Metanephros (tissue), 1 donor: Measurements from ENCODE around the gene PLSCR3. TPM values are rescaled to one million over a fixed set of nuclear protein-coding genes. Genes with fewer than 3 reads are reported as not detected.

ENCODE experiments used
- total RNA-seq: library from RNA; depleted of rRNA; stranded (reverse); fragments of >200 nt; gene quantifications from one replicate; pipeline ENCODE4 v1.2.3, GENCODE V29; 2014

PLSCR3 gene
- 23.1 TPM for total RNA-seq

GRCh38 chr17:7394452-7395191 lies at the start of gene PLSCR3:
TSS of gene PLSCR3 (minus strand) at chr17:7394525. CDS start at chr17:7394110, 415 bp downstream.

DNA sequence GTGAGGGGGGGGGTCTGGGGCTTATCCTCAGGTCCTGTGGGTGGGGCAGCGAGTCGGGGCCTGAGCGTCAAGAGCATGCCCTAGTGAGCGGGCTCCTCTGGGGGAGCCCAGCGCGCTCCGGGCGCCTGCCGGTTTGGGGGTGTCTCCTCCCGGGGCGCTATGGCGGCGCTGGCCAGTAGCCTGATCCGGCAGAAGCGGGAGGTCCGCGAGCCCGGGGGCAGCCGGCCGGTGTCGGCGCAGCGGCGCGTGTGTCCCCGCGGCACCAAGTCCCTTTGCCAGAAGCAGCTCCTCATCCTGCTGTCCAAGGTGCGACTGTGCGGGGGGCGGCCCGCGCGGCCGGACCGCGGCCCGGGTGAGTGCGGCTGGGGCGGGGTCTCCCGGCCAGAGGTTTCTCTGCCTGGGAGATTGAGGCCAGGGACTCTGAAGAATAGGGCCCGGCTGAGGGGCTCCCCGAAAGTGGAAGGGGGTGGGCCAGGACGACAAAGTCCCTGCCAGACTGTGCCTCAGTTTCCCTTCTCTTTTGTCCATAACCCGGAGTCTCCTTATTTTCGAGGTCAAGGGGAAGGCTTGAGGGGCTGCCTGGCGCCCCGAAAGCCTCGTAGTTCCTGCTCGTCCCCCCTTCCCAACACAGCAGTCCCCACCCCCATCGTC lies 45.3 kb upstream of the PLSCR3 start, which contains the start of gene FGF11:
Gene FGF11 (plus strand): TSS at position 51 of the 651 bp plus-strand sequence. CDS start 109 bp downstream, at position 160.

GRCh38 chr17:7428557-7428956 lies 34.2 kb upstream of the PLSCR3 start, which contains the start of gene SPEM3:
TSS of gene SPEM3 (plus strand) at chr17:7428857. CDS start at chr17:7428903, 46 bp downstream.

GRCh38 chr17:7425316-7425715 lies 31.0 kb upstream of the PLSCR3 start, which contains the start of gene SPEM2:
TSS of gene SPEM2 (plus strand) at chr17:7425616. CDS start at chr17:7425689, 73 bp downstream.

DNA sequence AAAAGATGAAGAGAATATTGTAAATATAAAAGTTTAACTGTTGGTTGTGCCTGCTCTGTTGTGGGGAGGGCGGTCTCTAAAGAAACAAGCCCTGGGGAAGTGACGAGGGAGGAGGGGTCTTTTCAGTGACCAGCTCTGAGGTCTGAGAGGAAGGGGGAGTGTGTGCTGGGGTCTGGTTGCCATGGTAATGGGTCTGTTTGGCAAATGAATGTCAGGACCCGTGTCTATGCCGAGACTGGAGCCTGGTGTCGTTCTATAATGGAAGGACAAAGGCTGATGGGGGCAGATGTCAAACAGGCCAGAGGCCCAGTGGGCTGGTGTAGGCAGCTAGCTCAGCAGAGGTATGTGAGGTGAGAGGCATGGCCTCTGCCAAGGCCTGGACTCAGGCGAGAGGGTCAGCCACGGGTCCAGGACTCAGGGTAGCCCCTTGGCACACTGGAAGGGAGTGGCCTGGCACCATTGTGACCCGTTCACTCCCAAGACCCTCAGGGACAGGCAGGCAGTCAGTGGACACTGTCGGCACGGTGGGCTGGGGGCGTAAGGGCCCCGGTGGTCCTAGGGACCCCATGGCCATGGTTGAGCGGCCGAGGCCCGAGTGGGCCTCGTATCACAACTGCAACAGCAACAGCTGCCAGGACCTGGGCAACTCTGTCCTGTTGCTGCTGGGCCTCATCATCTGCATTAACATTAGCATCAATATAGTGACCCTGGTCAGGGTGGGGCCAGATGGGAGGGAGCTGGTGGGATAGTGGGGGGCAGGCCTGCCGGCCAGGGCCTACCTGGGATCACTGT lies 25.7 kb upstream of the PLSCR3 start, which contains the start of gene SPEM1:
Gene SPEM1 (plus strand): TSS at position 506 of the 792 bp plus-strand sequence. CDS start 61 bp downstream, at position 567.

DNA sequence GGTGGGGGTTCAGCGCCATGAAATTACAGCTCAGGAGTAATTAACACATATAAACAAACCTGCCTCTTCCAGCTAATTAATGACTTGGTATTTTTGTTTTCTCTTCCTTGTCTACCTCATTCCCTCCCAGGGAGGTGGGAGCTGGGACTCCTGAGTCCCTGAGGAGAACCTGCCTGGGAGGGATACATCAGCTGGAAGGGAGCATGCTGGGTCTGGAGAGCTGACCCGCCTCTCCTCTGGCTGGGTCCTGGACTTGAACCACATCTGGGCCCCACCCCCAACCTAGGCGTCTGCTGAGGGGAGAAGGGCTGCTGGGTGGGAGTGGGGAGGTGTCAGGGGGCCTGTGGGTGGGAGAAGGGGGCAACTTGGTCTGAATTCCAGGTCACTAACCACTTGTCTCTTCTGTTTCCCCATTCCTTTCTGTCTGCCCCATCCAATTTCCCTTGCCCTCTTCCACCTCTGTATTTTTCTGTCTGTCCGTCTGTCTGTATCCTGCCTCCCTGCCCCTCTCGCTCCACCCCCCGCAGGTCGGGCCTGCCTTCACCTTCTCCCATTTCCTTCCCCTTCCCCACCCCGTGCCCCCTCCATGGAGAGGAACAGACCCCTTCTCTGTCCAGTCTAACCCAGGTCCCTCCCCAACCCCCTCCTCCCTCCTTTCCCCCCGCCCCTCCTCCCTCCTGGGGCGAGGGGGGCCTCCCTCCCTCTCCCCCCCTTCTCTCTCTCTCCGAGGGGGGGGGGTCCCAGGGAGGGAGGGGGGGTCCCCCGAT lies 13.3 kb upstream of the PLSCR3 start, which contains the start of gene NLGN2:
Gene NLGN2 (plus strand): TSS at position 361 of the 767 bp plus-strand sequence. CDS start 411 bp downstream, outside the sequence.

DNA sequence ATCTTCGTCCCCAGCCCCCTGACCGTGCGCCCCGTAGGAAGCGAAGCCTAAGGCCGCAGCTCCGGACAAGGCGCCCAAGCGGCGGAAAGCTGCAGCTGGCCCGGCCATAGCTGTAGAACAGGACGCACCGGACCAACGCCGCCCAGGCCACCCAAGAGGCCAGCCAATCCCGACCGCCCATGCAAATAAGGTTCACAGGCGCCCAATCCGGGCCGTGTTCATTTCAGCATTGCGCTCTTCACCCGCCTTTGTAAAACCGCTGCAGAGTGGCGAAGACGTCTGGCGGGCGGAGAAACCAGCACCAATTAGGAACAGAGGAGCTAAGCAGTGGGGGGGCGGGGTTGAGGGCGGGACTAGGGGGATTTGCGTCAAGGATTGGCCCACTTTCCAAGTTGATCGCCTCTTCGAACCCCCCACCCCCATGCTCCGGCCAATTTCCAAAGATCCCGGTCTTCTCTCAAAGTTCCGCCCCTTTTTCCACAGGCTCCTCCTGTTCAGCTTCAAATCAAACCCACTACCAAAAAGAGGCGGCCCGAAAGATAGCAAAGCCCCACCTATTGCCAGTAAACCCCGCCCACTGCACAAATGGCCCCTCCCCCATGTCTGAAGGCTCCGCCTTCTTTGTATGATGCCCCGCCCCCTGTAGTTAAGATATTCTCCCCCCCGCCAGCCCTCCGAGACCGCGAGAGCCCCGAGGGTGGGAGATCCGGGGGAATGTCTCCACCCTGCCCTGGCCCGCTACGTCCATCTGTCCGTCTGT lies 9.8 kb upstream of the PLSCR3 start, which contains the start of gene TMEM256:
Gene TMEM256 (minus strand): TSS at position 121 of the 760 bp plus-strand sequence. CDS start 13 bp downstream, at position 108.

DNA sequence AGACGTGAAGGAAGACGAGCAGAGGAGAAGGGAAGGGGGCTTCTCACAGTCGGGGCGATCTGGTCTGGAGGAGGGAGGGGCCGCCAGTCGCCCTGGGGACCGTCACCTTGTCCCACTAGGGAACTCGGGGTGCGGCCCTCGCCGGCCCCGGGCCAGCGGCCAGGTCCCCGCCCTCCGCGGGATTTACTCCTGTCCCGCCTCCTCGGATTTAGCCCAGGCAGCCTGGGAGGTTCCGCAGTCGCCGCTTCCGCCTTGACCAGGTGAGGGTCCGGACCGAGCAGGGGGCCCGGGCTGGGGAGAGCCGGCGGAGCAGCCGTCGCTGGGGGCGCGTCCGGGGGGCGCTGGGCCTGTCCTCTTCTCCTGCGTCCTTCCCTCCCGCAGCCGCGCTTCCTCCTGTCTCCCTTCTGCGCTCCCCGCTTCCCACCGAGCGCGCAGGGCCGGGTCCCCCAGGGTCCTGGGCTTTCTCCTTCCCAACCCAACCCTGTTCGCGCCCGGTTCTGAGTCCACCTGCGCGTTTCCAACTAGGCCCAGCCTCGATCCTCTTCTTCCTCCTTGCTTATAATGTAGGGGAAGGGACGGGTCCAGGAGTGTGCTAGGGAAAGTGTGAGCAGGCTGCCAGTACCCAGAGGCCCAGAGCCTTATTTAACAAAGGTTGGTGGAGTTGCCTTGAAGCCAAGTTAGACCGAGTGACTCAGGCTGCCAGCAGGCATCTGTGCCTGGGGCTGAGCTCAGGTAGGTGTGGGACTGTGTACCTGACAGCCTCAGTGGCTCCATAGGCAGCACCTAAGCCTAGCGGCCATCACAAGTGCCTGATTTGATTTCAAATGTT lies 13.3 kb downstream of the PLSCR3 start, which contains the start of gene TNK1:
Gene TNK1 (plus strand): TSS at position 235 of the 829 bp plus-strand sequence. CDS start 1,838 bp downstream, outside the sequence.

DNA sequence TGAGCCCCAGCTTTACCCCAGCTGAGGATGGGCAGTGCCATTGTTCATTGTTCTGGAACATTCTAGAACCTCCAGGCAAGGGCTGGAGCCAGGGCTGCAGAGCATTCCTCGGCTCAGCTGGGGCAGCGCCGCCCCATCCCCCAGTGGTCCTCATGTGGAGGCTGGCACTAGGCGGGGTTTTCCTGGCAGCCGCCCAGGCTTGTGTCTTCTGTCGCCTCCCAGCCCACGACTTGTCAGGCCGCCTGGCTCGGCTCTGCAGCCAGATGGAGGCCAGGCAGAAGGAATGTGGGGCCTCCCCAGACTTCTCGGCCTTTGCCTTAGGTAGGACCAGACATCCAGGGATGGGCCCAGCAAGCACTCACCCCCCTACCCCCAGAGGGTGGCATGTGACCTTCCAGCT lies 39.3 kb downstream of the PLSCR3 start, which contains the start of gene TMEM95:
Gene TMEM95 (plus strand): TSS at position 104 of the 400 bp plus-strand sequence. CDS start 49 bp downstream, at position 153.

DNA sequence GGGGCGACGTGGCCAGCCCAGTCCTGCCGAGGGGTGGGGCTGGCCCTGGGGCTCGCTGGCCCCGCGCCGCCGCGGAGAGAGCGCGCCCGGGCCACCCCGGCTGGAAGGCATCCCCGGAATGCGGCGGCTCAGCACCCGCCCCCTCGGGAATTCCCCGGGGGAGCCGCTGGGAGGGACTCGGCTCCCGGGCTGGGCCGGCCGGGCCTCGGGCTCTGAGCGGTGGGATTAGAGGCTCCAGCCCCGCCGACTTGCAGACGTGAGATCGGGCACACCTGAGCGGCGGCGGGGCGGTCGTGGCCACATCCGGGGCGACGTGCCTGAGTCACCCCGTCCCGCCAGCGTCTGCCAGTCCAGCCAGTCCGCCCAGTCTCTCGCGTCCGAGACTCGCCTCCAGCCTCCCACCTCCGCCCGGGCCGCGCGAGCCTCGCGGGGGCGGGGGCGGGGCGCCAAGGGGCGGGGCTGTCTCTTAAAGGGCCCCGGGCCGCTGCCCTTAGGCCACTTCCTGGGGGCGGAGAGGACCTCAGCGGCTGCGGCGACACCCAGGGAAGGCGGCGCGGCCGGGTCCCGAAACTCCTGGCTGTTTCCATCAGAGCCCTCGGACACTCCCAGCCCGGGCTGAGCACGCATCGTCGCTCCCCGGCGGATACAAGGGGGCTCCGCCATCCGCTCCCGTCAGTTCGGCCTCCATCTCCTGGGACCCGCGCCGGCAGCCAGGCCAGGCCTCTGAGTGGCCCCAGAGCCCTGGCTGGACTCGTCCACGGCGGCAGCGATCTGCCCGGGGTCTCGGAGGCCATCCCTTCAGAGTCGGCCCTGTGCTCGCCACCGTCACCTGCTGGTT lies 42.4 kb downstream of the PLSCR3 start, which contains the start of gene KCTD11:
Gene KCTD11 (plus strand): TSS at position 498 of the 838 bp plus-strand sequence.

Other genes with a start within 250 kb of the PLSCR3 start
- gene ASGR1, start 215.2 kb downstream of the PLSCR3 start, total RNA-seq, result 5.5 TPM
- 36.0 TPM for gene DLG4, start 174.7 kb downstream of the PLSCR3 start, total RNA-seq
- gene ACADVL, start 174.6 kb downstream of the PLSCR3 start, total RNA-seq, result 342 TPM
- gene DVL2, start 160.0 kb downstream of the PLSCR3 start, total RNA-seq, result 73.5 TPM
- gene PHF23, start 155.1 kb downstream of the PLSCR3 start, total RNA-seq, result 44.4 TPM
- 226 TPM for gene GABARAP, start 152.1 kb downstream of the PLSCR3 start, total RNA-seq
- 77.3 TPM for gene CTDNEP1, start 142.8 kb downstream of the PLSCR3 start, total RNA-seq
- gene ELP5, start 142.3 kb downstream of the PLSCR3 start, total RNA-seq, result 27.2 TPM
- 65.5 TPM for gene CLDN7, start 132.0 kb downstream of the PLSCR3 start, total RNA-seq
- gene SLC2A4, start 112.8 kb downstream of the PLSCR3 start, total RNA-seq, result 19.6 TPM
- 2.0 TPM for gene YBX2, start 99.9 kb downstream of the PLSCR3 start, total RNA-seq
- 179 TPM for gene EIF5A, start 86.9 kb downstream of the PLSCR3 start, total RNA-seq
- 30.4 TPM for gene GPS2, start 79.2 kb downstream of the PLSCR3 start, total RNA-seq
- 31.2 TPM for gene NEURL4, start 65.2 kb downstream of the PLSCR3 start, total RNA-seq
- 4.8 TPM for gene ACAP1, start 58.0 kb downstream of the PLSCR3 start, total RNA-seq
- gene KCTD11, start 42.4 kb downstream of the PLSCR3 start, total RNA-seq, result 7.0 TPM
- gene TMEM95, start 39.4 kb downstream of the PLSCR3 start, total RNA-seq, result not detected
- 5.5 TPM for gene TNK1, start 13.4 kb downstream of the PLSCR3 start, total RNA-seq
- gene TMEM256, start 9.6 kb upstream of the PLSCR3 start, total RNA-seq, result 109 TPM
- gene NLGN2, start 13.3 kb upstream of the PLSCR3 start, total RNA-seq, result 21.3 TPM
- gene SPEM1, start 25.8 kb upstream of the PLSCR3 start, total RNA-seq, result not detected
- gene SPEM2, start 31.1 kb upstream of the PLSCR3 start, total RNA-seq, result not detected
- not detected for gene SPEM3, start 34.3 kb upstream of the PLSCR3 start, total RNA-seq
- gene TMEM102, start 40.9 kb upstream of the PLSCR3 start, total RNA-seq, result 5.0 TPM
- gene FGF11, start 45.0 kb upstream of the PLSCR3 start, total RNA-seq, result 4.8 TPM
- 21.4 TPM for gene CHRNB1, start 50.5 kb upstream of the PLSCR3 start, total RNA-seq
- 31.0 TPM for gene ZBTB4, start 85.1 kb upstream of the PLSCR3 start, total RNA-seq
- not detected for gene SLC35G6, start 86.9 kb upstream of the PLSCR3 start, total RNA-seq
- 118 TPM for gene POLR2A, start 89.8 kb upstream of the PLSCR3 start, total RNA-seq
- gene TNFSF12, start 154.5 kb upstream of the PLSCR3 start, total RNA-seq, result 11.6 TPM
- 10.2 TPM for gene TNFSF13, start 164.2 kb upstream of the PLSCR3 start, total RNA-seq
- gene SENP3, start 167.4 kb upstream of the PLSCR3 start, total RNA-seq, result 58.0 TPM
- 16.2 TPM for gene CD68, start 185.1 kb upstream of the PLSCR3 start, total RNA-seq
- 49.6 TPM for gene MPDU1, start 189.3 kb upstream of the PLSCR3 start, total RNA-seq
- 1.5 TPM for gene SOX15, start 195.6 kb upstream of the PLSCR3 start, total RNA-seq
- gene FXR2, start 220.4 kb upstream of the PLSCR3 start, total RNA-seq, result 30.3 TPM
- gene SAT2, start 233.3 kb upstream of the PLSCR3 start, total RNA-seq, result 56.3 TPM
- gene SHBG, start 235.6 kb upstream of the PLSCR3 start, total RNA-seq, result 2.6 TPM